ENCODE results near the gene RNF186.
A peak's percentile ranks its signal among the peaks of the same experiment; 100 is the strongest.

RNF186 gene

DNA sequence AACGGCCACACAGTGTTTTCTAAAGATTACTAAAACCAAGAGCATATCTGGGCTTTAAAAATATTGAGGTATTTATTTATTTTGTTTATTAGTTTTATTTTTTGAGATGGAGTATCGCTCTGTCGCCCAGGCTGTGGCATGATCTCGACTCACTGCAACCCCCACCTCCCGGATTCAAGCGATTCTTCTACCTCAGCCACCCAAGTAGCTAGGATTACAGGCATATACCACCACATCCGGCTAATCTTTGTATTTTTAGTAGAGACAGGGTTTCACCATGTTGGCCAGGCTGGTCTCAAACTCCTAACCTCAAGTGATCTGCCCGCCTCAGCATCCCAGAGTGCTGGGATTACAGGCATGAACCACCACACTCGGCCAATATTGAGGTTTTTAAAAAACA lies 39.3 kb downstream of the RNF186 start:
- no peak for TF ChIP-seq Cebpa-rat (IDR thresholded peaks at IDR 0.05)
- H3K27me3 ChIP-seq: peaks cover 0 to 5% (median 0%) of the 10 kb centered on the region in 11 experiments; a peak in 1 of 22 replicates
- peaks cover 5 to 10% (median 8%) of the 10 kb centered on the region in 11 experiments; a peak in 20 of 22 replicates for H3K9me3 ChIP-seq (replicated peaks in 1 of 11)
- peaks cover 13 to 87% (median 67%) of the 10 kb centered on the region in 10 experiments for H3K4me1 ChIP-seq
- peak overlapping the region in 8 of 11 experiments; percentile 8 to 79 (median 66); a peak in 14 of 22 replicates for H3K27ac ChIP-seq
- H3K9ac ChIP-seq: peak overlapping the region in 6 of 11 experiments; percentile 12 to 61 (median 52); a peak in 8 of 22 replicates
- H3K36me3 ChIP-seq: peaks cover 21 to 34% (median 31%) of the 10 kb centered on the region in 11 experiments; a peak in 19 of 22 replicates
- no peak overlapping the region for H3K4me3 ChIP-seq
- peaks cover 0 to 9% (median 0%) of the 10 kb centered on the region in 11 experiments; a peak in 2 of 22 replicates for H4K20me1 ChIP-seq
- H3K4me2 ChIP-seq: peak overlapping the region; percentile 6 to 91 (median 75); a peak in 20 of 22 replicates

DNA sequence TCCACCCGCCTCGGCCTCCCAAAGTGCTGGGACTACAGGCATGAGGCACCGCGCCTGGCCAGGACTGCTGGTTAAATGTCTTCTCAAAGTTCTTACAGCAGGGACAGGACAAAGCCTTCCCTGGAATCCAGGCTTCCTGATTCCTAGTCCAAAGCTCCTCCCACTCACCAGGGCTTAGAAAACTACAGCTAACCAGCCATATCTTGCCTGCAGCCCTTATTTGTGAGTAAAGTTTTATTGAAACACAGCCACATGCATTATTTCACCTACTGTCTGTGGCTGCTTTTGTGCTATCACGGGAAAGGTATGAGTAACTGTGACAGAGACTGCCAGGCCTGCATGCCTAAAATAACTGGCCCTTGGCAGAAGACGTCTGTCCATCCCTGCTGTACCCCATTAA lies 39.8 kb downstream of the RNF186 start:
- peaks cover 13 to 92% (median 71%) of the 10 kb centered on the region in 10 experiments for H3K4me1 ChIP-seq
- no peak overlapping the region for H3K4me3 ChIP-seq
- peaks cover 16 to 30% (median 27%) of the 10 kb centered on the region in 11 experiments; a peak in 19 of 22 replicates for H3K36me3 ChIP-seq
- H3K9me3 ChIP-seq (replicated peaks in 1 of 11): peaks cover 5 to 10% (median 8%) of the 10 kb centered on the region in 11 experiments; a peak in 20 of 22 replicates
- H3K4me2 ChIP-seq: peak overlapping the region; percentile 6 to 91 (median 75); a peak in 20 of 22 replicates
- TF ChIP-seq Cebpa-rat (IDR thresholded peaks at IDR 0.05): no peak
- H3K27ac ChIP-seq: peak overlapping the region in 8 of 11 experiments; percentile 7 to 79 (median 66); a peak in 13 of 22 replicates
- peaks cover 0 to 9% (median 0%) of the 10 kb centered on the region in 11 experiments; a peak in 2 of 22 replicates for H4K20me1 ChIP-seq
- H3K9ac ChIP-seq: peak overlapping the region in 5 of 11 experiments; percentile 13 to 61 (median 54); a peak in 6 of 22 replicates
- H3K27me3 ChIP-seq: peaks cover 0 to 5% (median 0%) of the 10 kb centered on the region in 11 experiments; a peak in 1 of 22 replicates

DNA sequence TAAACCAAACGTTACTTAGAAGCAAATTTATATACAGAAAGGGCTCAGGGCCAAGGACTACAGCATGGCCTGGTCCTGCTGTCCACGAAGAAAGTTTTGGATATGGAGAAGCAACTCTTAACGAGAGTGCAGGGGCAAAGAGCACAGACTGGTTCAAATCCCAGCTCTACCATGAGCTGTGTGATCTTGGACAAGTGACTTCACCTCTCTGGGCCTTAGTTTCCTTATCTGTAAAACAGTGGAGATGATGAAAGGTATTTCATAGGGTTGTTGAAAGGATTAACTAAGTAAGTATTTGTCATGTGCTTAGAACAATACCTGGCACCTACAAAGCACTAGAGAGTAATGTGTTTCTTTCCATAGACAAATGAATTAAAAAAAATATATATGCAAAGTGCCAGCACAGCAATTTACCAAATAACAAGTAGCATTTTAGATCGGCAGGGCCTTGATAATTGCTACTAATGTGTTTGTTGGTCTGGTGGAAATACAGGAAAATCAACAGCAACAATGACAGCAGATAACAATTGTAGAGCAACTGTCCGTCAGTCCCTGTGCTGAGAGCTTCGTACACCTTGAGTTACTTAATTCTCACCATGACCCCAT lies 40.8 kb downstream of the RNF186 start:
- H4K20me1 ChIP-seq: peaks cover 0 to 11% (median 0%) of the 10 kb centered on the region in 11 experiments; a peak in 3 of 22 replicates
- no peak for TF ChIP-seq Cebpa-rat (IDR thresholded peaks at IDR 0.05)
- peaks cover 6 to 20% (median 17%) of the 10 kb centered on the region in 11 experiments; a peak in 17 of 22 replicates for H3K36me3 ChIP-seq
- peaks cover 21 to 100% (median 81%) of the 10 kb centered on the region in 10 experiments for H3K4me1 ChIP-seq
- peak overlapping the region in 8 of 11 experiments; percentile 70 to 91 (median 76); a peak in 16 of 22 replicates for H3K4me2 ChIP-seq
- peak overlapping the region in 3 of 11 experiments; percentile 3 to 61 (median 3); a peak in 4 of 22 replicates for H3K9ac ChIP-seq
- H3K9me3 ChIP-seq (replicated peaks in 1 of 11): peaks cover 5 to 10% (median 8%) of the 10 kb centered on the region in 11 experiments; a peak in 20 of 22 replicates
- H3K27me3 ChIP-seq: peaks cover 0 to 5% (median 0%) of the 10 kb centered on the region in 11 experiments; a peak in 1 of 22 replicates
- peak overlapping the region in 5 of 11 experiments; percentile 41 to 79 (median 72); a peak in 11 of 22 replicates for H3K27ac ChIP-seq
- no peak overlapping the region for H3K4me3 ChIP-seq

DNA sequence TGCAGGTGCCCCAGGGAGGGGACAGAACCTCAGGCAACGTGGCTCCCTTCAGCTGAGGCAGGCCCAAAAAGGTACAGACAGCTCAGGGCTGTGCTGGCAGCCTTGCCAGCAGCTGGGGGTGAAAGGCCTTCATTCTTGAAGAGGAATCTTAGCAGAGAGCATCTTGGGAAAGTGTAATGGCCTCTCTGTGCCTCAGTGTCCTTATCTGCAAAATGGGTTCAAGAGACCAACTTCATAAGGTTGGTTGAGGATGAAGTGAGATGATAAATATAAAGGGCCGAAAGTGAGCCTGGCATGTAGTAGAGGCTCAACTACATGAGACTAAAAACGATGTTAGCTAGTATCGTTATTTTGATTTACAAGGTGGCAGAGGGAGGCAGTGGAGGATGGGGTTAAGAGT lies 41.6 kb downstream of the RNF186 start:
- Histone ChIP-seq H3K4me2 (peak overlapping the region in 10 of 11 experiments; percentile 10 to 91 (median 75); a peak in 18 of 22 replicates), H3K9ac (peak overlapping the region in 3 of 11 experiments; percentile 1 to 61 (median 13); a peak in 4 of 22 replicates), H3K36me3 (peaks cover 0 to 12% (median 9%) of the 10 kb centered on the region in 11 experiments; a peak in 12 of 22 replicates), H4K20me1 (peaks cover 0 to 19% (median 0%) of the 10 kb centered on the region in 11 experiments; a peak in 3 of 22 replicates), H3K4me1 (peaks cover 27 to 100% (median 84%) of the 10 kb centered on the region in 10 experiments), H3K4me3 (no peak overlapping the region), H3K9me3 (replicated peaks in 1 of 11) (peaks cover 5 to 10% (median 8%) of the 10 kb centered on the region in 11 experiments; a peak in 20 of 22 replicates), H3K27me3 (peaks cover 0 to 5% (median 0%) of the 10 kb centered on the region in 11 experiments; a peak in 1 of 22 replicates), H3K27ac (peak overlapping the region in 6 of 11 experiments; percentile 11 to 79 (median 72); a peak in 12 of 22 replicates)
- no peak for TF ChIP-seq Cebpa-rat (IDR thresholded peaks at IDR 0.05)

DNA sequence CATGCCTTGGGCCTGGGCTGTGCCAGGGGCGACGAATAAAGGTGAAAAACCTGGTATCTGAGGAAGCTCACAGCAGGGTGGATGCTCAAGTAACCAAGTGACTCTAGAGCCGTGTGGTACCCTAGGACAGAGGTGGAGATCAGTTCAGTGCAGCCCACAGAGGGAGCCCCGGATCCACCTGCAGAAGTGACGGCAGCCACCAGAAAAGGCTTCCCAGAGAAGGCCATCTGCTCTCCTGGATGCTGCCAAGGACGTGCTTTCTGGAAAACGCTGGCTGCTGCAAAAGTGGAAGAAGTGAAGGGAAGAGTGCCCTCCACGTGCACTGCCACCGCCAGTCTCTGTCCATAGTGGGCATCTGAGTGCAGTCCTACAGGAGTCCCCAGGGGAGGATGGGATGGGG lies 43.0 kb downstream of the RNF186 start:
- peaks cover 0 to 19% (median 0%) of the 10 kb centered on the region in 11 experiments; a peak in 3 of 22 replicates for H4K20me1 ChIP-seq
- H3K9me3 ChIP-seq (replicated peaks in 1 of 11): peaks cover under 1 to 2% (median 2%) of the 10 kb centered on the region in 11 experiments; a peak in 20 of 22 replicates
- no peak for TF ChIP-seq Cebpa-rat (IDR thresholded peaks at IDR 0.05)
- peak overlapping the region in 3 of 11 experiments; percentile 72 to 79 (median 74); a peak in 6 of 22 replicates for H3K27ac ChIP-seq
- no peak overlapping the region; a peak in 1 of 20 replicates for H3K4me3 ChIP-seq
- peak overlapping the region in 2 of 11 experiments; percentile 43 to 48; a peak in 3 of 22 replicates for H3K9ac ChIP-seq
- H3K4me2 ChIP-seq: peak overlapping the region in 9 of 11 experiments; percentile 15 to 91 (median 75); a peak in 16 of 22 replicates
- H3K4me1 ChIP-seq: peaks cover 27 to 92% (median 89%) of the 10 kb centered on the region in 10 experiments
- peaks cover 0 to 3% (median 1%) of the 10 kb centered on the region in 11 experiments; a peak in 8 of 22 replicates for H3K36me3 ChIP-seq
- peaks cover 0 to 5% (median 0%) of the 10 kb centered on the region in 11 experiments; a peak in 1 of 22 replicates for H3K27me3 ChIP-seq

DNA sequence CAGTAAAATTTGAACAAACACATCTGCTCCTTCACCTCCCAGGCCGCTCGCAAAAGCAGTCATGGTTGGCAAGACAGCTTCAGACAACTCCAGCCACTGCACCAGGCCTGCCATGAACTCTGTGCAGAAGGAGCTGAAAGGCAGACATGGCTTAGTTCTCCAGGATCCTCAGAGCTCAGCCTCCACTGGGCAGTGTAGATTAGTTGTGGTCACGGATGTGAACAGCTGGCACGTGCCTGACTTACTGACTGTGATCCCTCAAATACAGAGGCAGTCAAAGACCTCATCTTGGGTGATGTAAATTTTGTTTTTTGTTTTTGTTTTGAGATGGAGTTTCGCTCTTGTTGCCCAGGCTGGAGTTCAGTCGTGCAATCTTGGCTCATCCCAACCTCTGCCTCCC lies 43.7 kb downstream of the RNF186 start:
- peaks cover 0 to 6% (median 0%) of the 10 kb centered on the region in 11 experiments; a peak in 1 of 22 replicates for H3K36me3 ChIP-seq
- H3K4me1 ChIP-seq: peaks cover 26 to 85% (median 83%) of the 10 kb centered on the region in 10 experiments
- peaks cover 0 to 5% (median 0%) of the 10 kb centered on the region in 11 experiments; a peak in 1 of 22 replicates for H3K27me3 ChIP-seq
- H4K20me1 ChIP-seq: peaks cover 0 to 19% (median 0%) of the 10 kb centered on the region in 11 experiments; a peak in 3 of 22 replicates
- peak overlapping the region in 8 of 11 experiments; percentile 54 to 91 (median 76); a peak in 14 of 22 replicates for H3K4me2 ChIP-seq
- peak overlapping the region in 1 of 11 experiments; percentile 38; a peak in 1 of 22 replicates for H3K9ac ChIP-seq
- no peak for TF ChIP-seq Cebpa-rat (IDR thresholded peaks at IDR 0.05)
- H3K27ac ChIP-seq: no peak overlapping the region
- no peak overlapping the region for H3K4me3 ChIP-seq
- H3K9me3 ChIP-seq (replicated peaks in 1 of 11): no peaks in the 10 kb centered on the region

DNA sequence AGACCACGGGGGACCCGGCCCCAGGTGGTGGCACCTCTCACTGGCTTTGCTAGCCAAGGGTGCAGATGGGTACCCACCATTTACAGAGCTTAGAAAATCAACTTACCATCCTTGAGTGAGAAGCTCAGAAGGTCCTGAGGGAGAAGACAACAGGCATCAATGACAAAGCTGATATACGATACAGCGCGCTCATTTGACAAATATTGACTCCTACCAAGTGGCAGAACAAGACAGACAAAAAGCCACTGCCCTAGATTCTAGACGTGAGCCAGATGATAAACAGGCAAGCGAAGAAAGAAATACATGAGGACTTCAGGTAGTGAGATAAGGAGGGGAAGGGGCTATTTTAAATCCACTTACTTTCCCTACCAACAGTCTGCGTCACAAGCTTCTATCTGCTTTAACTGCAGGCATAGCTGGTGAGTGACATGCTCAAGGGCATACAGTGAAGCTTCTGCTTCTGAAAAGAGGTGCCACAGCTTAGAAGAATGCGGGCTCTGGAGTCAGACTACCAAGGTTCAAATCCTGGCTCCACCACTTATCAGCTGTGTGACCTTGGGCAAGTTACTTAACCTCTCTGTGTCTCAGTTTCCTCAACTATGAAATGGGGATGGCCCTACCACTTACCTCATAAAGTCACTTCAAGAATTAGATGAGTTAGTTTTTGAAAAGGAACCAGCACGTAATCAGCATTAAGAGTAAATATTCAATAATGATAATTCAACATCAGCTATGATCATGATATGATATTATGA lies 44.5 kb downstream of the RNF186 start:
- peak overlapping the region in 10 of 11 experiments; percentile 51 to 91 (median 74); a peak in 18 of 22 replicates for H3K4me2 ChIP-seq
- no peaks in the 10 kb centered on the region for H3K9me3 ChIP-seq (replicated peaks in 1 of 11)

More for the DNA sequence above, 44.5 kb downstream of the RNF186 start:
- H3K27ac ChIP-seq: peak overlapping the region in 4 of 11 experiments; percentile 37 to 67 (median 51); a peak in 6 of 22 replicates
- H3K27me3 ChIP-seq: peaks cover 0 to 5% (median 0%) of the 10 kb centered on the region in 11 experiments; a peak in 1 of 22 replicates
- peaks cover 0 to 7% (median 0%) of the 10 kb centered on the region in 11 experiments; a peak in 1 of 22 replicates for H3K36me3 ChIP-seq
- H3K9ac ChIP-seq: peak overlapping the region in 3 of 11 experiments; percentile 16 to 60 (median 39); a peak in 3 of 22 replicates
- H3K4me3 ChIP-seq: no peak overlapping the region
- peaks cover 26 to 83% (median 77%) of the 10 kb centered on the region in 10 experiments for H3K4me1 ChIP-seq
- H4K20me1 ChIP-seq: peaks cover 0 to 19% (median 0%) of the 10 kb centered on the region in 11 experiments; a peak in 3 of 22 replicates
- no peak for TF ChIP-seq Cebpa-rat (IDR thresholded peaks at IDR 0.05)

Measured in BLaER1 treated with 17β-estradiol and CSF1 and Interleukin-3, amounts not matched to agents 10 nM and 100 nM (cell line).